OCI-LY1 (cell line): ENCODE data around the gene PAIP2B.

Experiments used
- CTCF ChIP-seq: fragments of 200-600 bp; sonication (generic), shearing (Covaris generic); IDR thresholded peaks from 2 replicates; pipeline ENCODE4 v1.5.1; 2017; ENCODE audit warnings: mild to moderate bottlenecking, antibody characterized with exemption, low read length, moderate library complexity, mixed read lengths
- EZH2 ChIP-seq: fragments of 200-600 bp; sonication (generic), shearing (Covaris generic); IDR thresholded peaks from 2 replicates; pipeline ENCODE4 v1.8.0; 2017; ENCODE audit warnings: borderline replicate concordance, mixed run types, mild to moderate bottlenecking, antibody characterized with exemption, low read length, moderate library complexity, mixed read lengths

- TF ChIP-seq CTCF, result no peak
- TF ChIP-seq EZH2, result no peak
Measured at GRCh38 chr2:71207601-71208000, 19.3 kb downstream of the PAIP2B start.
